Measurements from ENCODE around the gene ATXN3L.

GRCh38 chrX:13277539-13277938 lies 42.3 kb downstream of the ATXN3L start:
- TF ChIP-seq CTCF (conservative IDR thresholded peaks at IDR 0.05; ENCODE audit: low read length): no peak
- TF ChIP-seq EZH2phosphoT487 (IDR thresholded peaks at IDR 0.05; ENCODE audit: borderline replicate concordance): no peak
